Suprapubic skin (tissue), 4 donors: ENCODE results near the gene PSMC5.

Experiments
- CTCF ChIP-seq, 2 donors: fragments of 200-600 bp in 1 of 2; fragments of 450-650 bp in 1 of 2; sonication (generic) in 1 of 2; IDR thresholded peaks; one replicate each; pipeline ENCODE4 v1.5.1; 2016 to 2019; ENCODE audit warnings: antibody characterized with exemption in 2 of 2, mild to moderate bottlenecking in 1 of 2, moderate library complexity in 1 of 2
- EP300 ChIP-seq: sonication (generic); formaldehyde crosslinking; IDR thresholded peaks from one replicate; pipeline ENCODE4 v1.6.1; 2017; ENCODE audit warnings: antibody characterized with exemption
- POLR2A ChIP-seq, 2 donors: fragments of 450-650 bp; IDR thresholded peaks; one replicate each; pipeline ENCODE4 v1.6.1; 2017; ENCODE audit warnings: antibody characterized with exemption in 2 of 2, mild to moderate bottlenecking in 2 of 2, moderate library complexity in 2 of 2
- POLR2AphosphoS5 ChIP-seq, 3 donors: sonication (generic); formaldehyde crosslinking; IDR thresholded peaks; one replicate each; pipeline ENCODE4 v1.6.1; 2017; ENCODE audit warnings: antibody characterized with exemption in 3 of 3

GRCh38 chr17:63842173-63842539 is 14.9 kb downstream of the PSMC5 start:
- no peak for TF ChIP-seq CTCF (IDR thresholded peaks at IDR 0.05)
- TF ChIP-seq POLR2AphosphoS5 (IDR thresholded peaks at IDR 0.05) = no peak
- no peak for TF ChIP-seq POLR2A (IDR thresholded peaks at IDR 0.05)
- no peak for TF ChIP-seq EP300
